B cell (primary cell): ENCODE measurements around the gene MFAP5. TPM values are rescaled to one million over a fixed set of nuclear protein-coding genes. Genes with fewer than 3 reads are reported as not detected.
A peak's percentile ranks its signal among the peaks of the same experiment; 100 is the strongest.

Source experiments
- ATAC-seq: fragments of 200-7000 bp; cut with Tn5 transposase; one replicate; pipeline ENCODE4 v1.10.0; 2021; ENCODE audit warnings: low read depth, mild to moderate bottlenecking, moderate number of reproducible peaks, moderate library complexity
- CTCF ChIA-PET: fragments of 350-600 bp; sonication (Branson Sonifier 250); formaldehyde crosslinking; loops from one replicate; lab custom pipeline; 2021; ENCODE audit warnings: antibody characterized with exemption, inconsistent platforms; lab: Charles Lee
- POLR2A ChIA-PET: fragments of 350-600 bp; sonication (Branson Sonifier 250); formaldehyde crosslinking; loops from one replicate; lab custom pipeline; 2021; ENCODE audit warnings: antibody characterized with exemption; lab: Charles Lee
- DNase-seq: peaks from one replicate; pipeline ENCODE4 v3.0.0; 2013
- H2AFZ ChIP-seq: 2 replicates; pipeline ENCODE4 v1.6.1; 2012; ENCODE audit warnings: mild to moderate bottlenecking, low read depth, low read length; ENCODE audit not compliant: insufficient read depth, poor library complexity, severe bottlenecking
- H3K27ac ChIP-seq, 2 donors: 1 replicate in 1 of 2; 2 replicates in 1 of 2; pipeline ENCODE4 v1.5.1; 2012 to 2013; ENCODE audit warnings: low read length in 2 of 2, mild to moderate bottlenecking in 2 of 2, moderate library complexity in 1 of 2
- H3K27me3 ChIP-seq, 4 experiments: fragments of 200-600 bp in 1 of 4; sonication (generic) in 1 of 4; replicated peaks in 1 of 4; 1 replicate in 2 of 4; 2 replicates in 2 of 4; pipeline versions ENCODE4 v1.6.1 to v1.7.0; 2013 to 2016; ENCODE audit warnings: low read length in 3 of 4, mild to moderate bottlenecking in 2 of 4, mixed read lengths in 1 of 4, moderate library complexity in 1 of 4; ENCODE audit not compliant: insufficient read depth in 4 of 4, control insufficient read depth in 3 of 4; ENCODE audit errors: control extremely low read depth in 1 of 4
- H3K36me3 ChIP-seq, 2 experiments: replicated peaks in 1 of 2; 1 replicate in 1 of 2; 2 replicates in 1 of 2; pipeline versions ENCODE4 v1.6.1 to v1.7.1; 2013; ENCODE audit warnings: low read length in 1 of 2; ENCODE audit not compliant: insufficient read depth in 2 of 2, control insufficient read depth in 1 of 2; ENCODE audit errors: control extremely low read depth in 1 of 2, extremely low read depth in 1 of 2
- H3K4me1 ChIP-seq, 2 donors: fragments of 200-600 bp in 1 of 2; sonication (generic) in 1 of 2; 1 replicate in 1 of 2; 2 replicates in 1 of 2; pipeline versions ENCODE4 v1.5.1 to v1.6.1; 2013 to 2017; ENCODE audit warnings: low read length in 2 of 2; ENCODE audit not compliant: control insufficient read depth in 2 of 2, insufficient read depth in 2 of 2
- H3K4me2 ChIP-seq: replicated peaks from 2 replicates; pipeline ENCODE3; 2012; ENCODE audit warnings: mild to moderate bottlenecking, low read depth, low read length; ENCODE audit not compliant: poor library complexity, severe bottlenecking
- H3K4me3 ChIP-seq, 5 experiments: fragments of 200-600 bp in 1 of 5; sonication (generic) in 1 of 5; 1 replicate in 3 of 5; 2 replicates in 2 of 5; pipeline versions ENCODE4 v1.5.1 to v1.7.0; 2011 to 2016; ENCODE audit warnings: low read length in 4 of 5, mild to moderate bottlenecking in 4 of 5, low read depth in 2 of 5, control low read depth in 1 of 5, moderate library complexity in 1 of 5; ENCODE audit not compliant: insufficient read depth in 1 of 5; ENCODE audit errors: control extremely low read depth in 1 of 5, extremely low read depth in 1 of 5
- H3K79me2 ChIP-seq: fragments of 200-600 bp; sonication (generic); one replicate; pipeline ENCODE4 v1.6.0; 2016; ENCODE audit warnings: low read length; ENCODE audit not compliant: control insufficient read depth, insufficient read depth
- H3K9ac ChIP-seq: fragments of 200-600 bp; sonication (generic); 2 replicates; pipeline ENCODE4 v1.6.1; 2017; ENCODE audit warnings: mild to moderate bottlenecking, low read length, moderate library complexity
- H3K9me3 ChIP-seq, 3 donors: one replicate each; pipeline versions ENCODE4 v1.6.1 to v1.7.1; 2013; ENCODE audit warnings: low read length in 2 of 3; ENCODE audit not compliant: control insufficient read depth in 2 of 3, insufficient read depth in 1 of 3; ENCODE audit errors: control extremely low read depth in 1 of 3
- H4K20me1 ChIP-seq: 2 replicates; pipeline ENCODE4 v1.6.0; 2012; ENCODE audit warnings: mild to moderate bottlenecking, low read length; ENCODE audit not compliant: insufficient read depth, control insufficient read depth, poor library complexity, severe bottlenecking
- H3K27ac Mint-ChIP-seq: one replicate; pipeline ENCODE4 v1.8.0; 2021; ENCODE audit warnings: mixed read lengths
- H3K27me3 Mint-ChIP-seq: one replicate; pipeline ENCODE4 v1.8.0; 2021; ENCODE audit warnings: mixed read lengths
- H3K4me1 Mint-ChIP-seq: one replicate; pipeline ENCODE4 v1.8.0; 2021; ENCODE audit warnings: mixed read lengths
- H3K4me3 Mint-ChIP-seq: one replicate; pipeline ENCODE4 v1.8.0; 2021; ENCODE audit warnings: mixed read lengths
- H3K9me3 Mint-ChIP-seq: one replicate; pipeline ENCODE4 v1.8.0; 2022; ENCODE audit warnings: mixed read lengths; ENCODE audit not compliant: insufficient read depth
- EZH2 ChIP-seq: IDR thresholded peaks from 2 replicates; pipeline ENCODE4 v1.6.1; 2012; ENCODE audit warnings: borderline replicate concordance, low read depth, mild to moderate bottlenecking, moderate library complexity, low read length; ENCODE audit not compliant: insufficient read depth, poor library complexity, severe bottlenecking
- WGBS: methylation state at CpG from one replicate; pipeline ENCODE4 v1.1.5; 2013; ENCODE audit warnings: missing lambda C conversion rate; ENCODE audit not compliant: insufficient coverage; 5-methylcytosine and 5-hydroxymethylcytosine counted together
- intact Hi-C: fragments of 100-400 bp; cut with micrococcal nuclease; formaldehyde crosslinking; loops from one replicate; pipeline ENCODE4 v1.10.0; 2022
- polyA plus RNA-seq: library from polyadenylated mRNA; depleted of rRNA; stranded (reverse); fragments of >200 nt; gene quantifications from 2 replicates; pipeline ENCODE4 v1.2.3, GENCODE V29; 2012
- total RNA-seq, 2 donors: library from RNA; stranded (reverse); fragments of 120-200 nt in 1 of 2; gene quantifications; 1 replicate in 1 of 2; 2 replicates in 1 of 2; pipeline versions ENCODE4 v1.2.3 to v1.2.4, GENCODE V29; 2013 to 2022
- TF ChIP-seq, protein P1 (sequence below): fragments of 200-600 bp; IDR thresholded peaks from one replicate; pipeline ENCODE4 v1.8.0; 2022; ENCODE audit warnings: antibody characterized with exemption, mild to moderate bottlenecking

The MFAP5 gene
- total and polyA plus RNA-seq, 2 donors (not counting 1 experiment from before 2014, with no cell fraction given), result 0.31 to 0.94 TPM

DNA sequence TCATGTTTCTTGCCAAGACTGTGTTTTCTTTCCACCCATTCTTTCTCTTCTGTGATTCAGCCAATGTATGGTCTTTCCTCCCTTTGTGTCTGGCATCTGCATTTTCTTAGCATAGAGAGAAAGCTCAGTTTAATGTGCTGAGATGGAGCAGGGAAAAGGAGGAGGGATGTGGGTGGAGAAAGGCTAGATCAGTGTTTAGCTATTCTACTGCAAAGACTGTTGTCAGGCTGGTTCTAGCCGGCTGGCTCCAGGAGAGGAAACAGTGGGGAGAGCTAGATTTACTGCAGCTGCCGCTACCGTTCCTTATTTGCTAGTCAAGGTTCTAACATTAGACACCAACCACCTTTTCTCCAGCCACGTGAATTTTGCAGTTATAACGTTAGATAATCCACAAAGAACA lies 29.9 kb upstream of the MFAP5 start:
- Mint-ChIP-seq H3K4me1 (peaks cover 33% of the 10 kb centered on the region), H3K4me3 (peak overlapping the region; percentile 38), H3K27me3 (peaks cover 21% of the 10 kb centered on the region), H3K9me3 (no peaks in the 10 kb centered on the region), H3K27ac (peak overlapping the region; percentile 75)
- intact Hi-C loops, result no loop called here
- H3K4me2 ChIP-seq, result peak overlapping the region; percentile 49
- peak overlapping the region; percentile 4 for H3K9ac ChIP-seq
- TF ChIP-seq EZH2, result no peak
- TF ChIP-seq, protein P1, sequence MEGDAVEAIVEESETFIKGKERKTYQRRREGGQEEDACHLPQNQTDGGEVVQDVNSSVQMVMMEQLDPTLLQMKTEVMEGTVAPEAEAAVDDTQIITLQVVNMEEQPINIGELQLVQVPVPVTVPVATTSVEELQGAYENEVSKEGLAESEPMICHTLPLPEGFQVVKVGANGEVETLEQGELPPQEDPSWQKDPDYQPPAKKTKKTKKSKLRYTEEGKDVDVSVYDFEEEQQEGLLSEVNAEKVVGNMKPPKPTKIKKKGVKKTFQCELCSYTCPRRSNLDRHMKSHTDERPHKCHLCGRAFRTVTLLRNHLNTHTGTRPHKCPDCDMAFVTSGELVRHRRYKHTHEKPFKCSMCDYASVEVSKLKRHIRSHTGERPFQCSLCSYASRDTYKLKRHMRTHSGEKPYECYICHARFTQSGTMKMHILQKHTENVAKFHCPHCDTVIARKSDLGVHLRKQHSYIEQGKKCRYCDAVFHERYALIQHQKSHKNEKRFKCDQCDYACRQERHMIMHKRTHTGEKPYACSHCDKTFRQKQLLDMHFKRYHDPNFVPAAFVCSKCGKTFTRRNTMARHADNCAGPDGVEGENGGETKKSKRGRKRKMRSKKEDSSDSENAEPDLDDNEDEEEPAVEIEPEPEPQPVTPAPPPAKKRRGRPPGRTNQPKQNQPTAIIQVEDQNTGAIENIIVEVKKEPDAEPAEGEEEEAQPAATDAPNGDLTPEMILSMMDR, result no peak
- H3K4me3 ChIP-seq, result peak overlapping the region in 1 of 5 experiments; percentile 29
- H4K20me1 ChIP-seq, result no peaks in the 10 kb centered on the region
- H3K27ac ChIP-seq, result peak overlapping the region in 1 of 2 donors; percentile 42
- ATAC-seq (no peak), DNase-seq (peak; percentile 37)
- peak overlapping the region; percentile 66 for H2AFZ ChIP-seq
- H3K9me3 ChIP-seq, result no peaks in the 10 kb centered on the region
- WGBS, result no CpG with 5 or more reads among the region's 5 CpGs
- CTCF ChIA-PET, result interaction anchor here (1.5 to 1.8 kb wide), 2 partner anchors 10 to 198 kb away, joined by 5 to 13 read pairs; no protein-coding TSS in a partner anchor
- no peaks in the 10 kb centered on the region for H3K27me3 ChIP-seq
- H3K36me3 ChIP-seq, result no peaks in the 10 kb centered on the region
- POLR2A ChIA-PET, result no interaction called here
- peaks cover 16 to 18% of the 10 kb centered on the region in 2 donors for H3K4me1 ChIP-seq
- no peaks in the 10 kb centered on the region for H3K79me2 ChIP-seq

DNA sequence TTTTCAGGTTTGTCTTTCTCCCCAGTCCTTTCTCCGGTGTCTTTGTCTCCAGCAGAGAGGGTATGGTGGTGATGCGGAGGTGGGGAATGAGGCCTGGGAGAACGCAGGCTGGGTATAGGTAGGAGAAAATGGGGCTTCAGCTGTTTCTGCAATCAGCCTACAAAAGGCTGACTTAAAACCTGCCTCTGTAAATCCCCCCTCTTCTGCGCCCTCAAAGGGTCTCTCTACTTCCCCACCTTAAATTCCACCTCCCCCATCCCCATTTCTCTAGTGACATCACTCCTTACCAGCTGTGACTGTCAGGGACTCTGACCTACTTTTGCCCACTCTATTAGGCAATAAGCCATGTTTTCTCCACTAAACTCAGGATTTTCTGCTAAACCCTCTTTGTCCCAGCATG lies 27.1 kb upstream of the MFAP5 start:
- Histone ChIP-seq H3K27me3 (no peaks in the 10 kb centered on the region), H3K27ac (no peak overlapping the region), H3K9me3 (no peaks in the 10 kb centered on the region), H4K20me1 (no peaks in the 10 kb centered on the region), H2AFZ (no peak overlapping the region), H3K79me2 (no peaks in the 10 kb centered on the region), H3K9ac (no peak overlapping the region), H3K4me3 (no peak overlapping the region), H3K4me2 (no peak overlapping the region), H3K4me1 (peaks cover 11 to 12% of the 10 kb centered on the region in 2 donors), H3K36me3 (no peaks in the 10 kb centered on the region)
- Mint-ChIP-seq H3K27me3 (peaks cover 21% of the 10 kb centered on the region), H3K9me3 (no peaks in the 10 kb centered on the region), H3K27ac (no peak overlapping the region), H3K4me1 (peaks cover 14% of the 10 kb centered on the region), H3K4me3 (no peak overlapping the region)
- ChIA-PET POLR2A (no interaction called here), CTCF (interaction anchor here (1.1 kb wide), 2 partner anchors 45 to 202 kb away, joined by 4 read pairs; no protein-coding TSS in a partner anchor)
- 100% methylated on average over 1 of the region's 4 CpGs for WGBS
- no peak for DNase-seq
- intact Hi-C loops, result no loop called here
- no peak for ATAC-seq
- TF ChIP-seq EZH2, result no peak
- TF ChIP-seq, protein P1, result no peak
